GM18951 (cell line): ENCODE results near the gene DEPP1.
A peak's percentile ranks its signal among the peaks of the same experiment; 100 is the strongest.

Experiments
- POLR2A ChIP-seq: IDR thresholded peaks from 4 replicates; pipeline ENCODE4 v1.6.1; 2011; ENCODE audit warnings: mild to moderate bottlenecking; ENCODE audit not compliant: insufficient read length, insufficient read depth; ENCODE audit errors: extremely low read depth
- in situ Hi-C: fragments of 300-500 bp; cut with MboI; formaldehyde crosslinking; loops from one replicate; pipeline ENCODE4 v1.12.0; 2022; ENCODE audit warnings: low sequenced_read_pairs, mixed read lengths, inconsistent platforms; ENCODE audit not compliant: unreplicated experiment

DEPP1 gene

GRCh38 chr10:44956226-44956625 is 22.4 kb downstream of the DEPP1 start:
- in situ Hi-C loops = no loop called here
- TF ChIP-seq POLR2A = no peak

GRCh38 chr10:44955413-44956070 is 23.1 kb downstream of the DEPP1 start:
- in situ Hi-C loops = no loop called here
- TF ChIP-seq POLR2A = no peak

DNA sequence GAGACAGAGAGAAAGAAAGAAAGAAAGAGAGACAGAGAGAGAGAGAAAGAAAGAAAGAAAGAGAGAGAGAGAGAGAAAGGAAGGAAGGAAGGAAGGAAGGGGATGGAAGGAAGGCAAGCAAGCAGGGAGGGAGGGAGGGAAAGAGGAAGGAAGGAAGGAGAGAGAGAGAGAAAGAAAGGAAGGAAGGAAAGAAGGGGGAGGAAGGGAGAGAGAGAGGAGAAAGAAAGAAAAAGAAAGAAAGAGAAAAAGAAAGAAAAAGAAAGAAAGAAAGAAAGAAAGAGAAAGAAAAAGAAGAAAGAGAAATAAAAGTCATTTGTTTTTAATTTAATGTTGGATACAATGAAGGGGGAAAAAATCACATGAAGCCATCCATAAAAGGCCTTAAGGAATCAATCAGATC is 23.6 kb downstream of the DEPP1 start:
- TF ChIP-seq POLR2A = no peak
- in situ Hi-C loops = no loop called here

DNA sequence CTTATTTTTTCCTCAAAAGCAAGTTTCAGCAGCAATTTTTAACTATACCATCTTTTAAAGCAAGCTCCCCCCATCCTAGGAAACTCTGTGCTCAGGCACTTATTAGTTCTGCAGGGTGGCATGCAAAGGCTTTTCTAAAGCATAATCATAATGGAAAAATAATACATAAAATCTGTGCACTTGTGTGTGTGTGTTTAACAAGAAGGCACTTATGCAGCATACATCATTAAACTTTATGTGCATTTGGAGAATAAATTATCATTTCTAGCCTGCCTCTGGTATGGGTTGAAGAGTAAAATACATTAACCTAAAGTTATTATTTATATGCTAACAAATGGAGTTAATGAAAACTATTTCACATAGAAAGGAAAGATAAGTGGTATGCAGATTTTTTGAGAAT is 24.6 kb downstream of the DEPP1 start:
- in situ Hi-C loops = no loop called here
- no peak for TF ChIP-seq POLR2A

DNA sequence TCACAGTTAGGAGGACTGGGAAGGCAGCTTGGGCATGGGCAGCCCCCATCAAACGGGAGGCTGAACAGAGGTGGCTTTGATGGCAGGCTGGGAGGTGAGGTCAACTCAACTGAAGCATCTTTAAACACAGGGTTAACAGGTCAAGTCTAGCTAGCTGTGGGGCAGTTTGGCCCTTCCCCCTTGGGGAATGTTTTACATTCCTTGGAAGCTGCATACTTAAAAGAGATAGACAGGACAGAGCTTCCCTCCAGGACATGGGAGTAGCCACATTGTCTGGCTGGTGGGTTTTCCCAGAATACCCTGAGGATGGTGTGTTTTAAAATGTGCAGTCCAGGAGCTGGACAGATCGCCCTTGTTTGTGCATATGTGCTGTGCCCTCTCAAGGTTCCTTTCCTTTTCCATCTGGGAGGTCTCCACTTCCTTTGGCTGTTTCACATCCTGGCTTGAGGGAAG is 25.8 kb downstream of the DEPP1 start:
- in situ Hi-C loops = no loop called here

DNA sequence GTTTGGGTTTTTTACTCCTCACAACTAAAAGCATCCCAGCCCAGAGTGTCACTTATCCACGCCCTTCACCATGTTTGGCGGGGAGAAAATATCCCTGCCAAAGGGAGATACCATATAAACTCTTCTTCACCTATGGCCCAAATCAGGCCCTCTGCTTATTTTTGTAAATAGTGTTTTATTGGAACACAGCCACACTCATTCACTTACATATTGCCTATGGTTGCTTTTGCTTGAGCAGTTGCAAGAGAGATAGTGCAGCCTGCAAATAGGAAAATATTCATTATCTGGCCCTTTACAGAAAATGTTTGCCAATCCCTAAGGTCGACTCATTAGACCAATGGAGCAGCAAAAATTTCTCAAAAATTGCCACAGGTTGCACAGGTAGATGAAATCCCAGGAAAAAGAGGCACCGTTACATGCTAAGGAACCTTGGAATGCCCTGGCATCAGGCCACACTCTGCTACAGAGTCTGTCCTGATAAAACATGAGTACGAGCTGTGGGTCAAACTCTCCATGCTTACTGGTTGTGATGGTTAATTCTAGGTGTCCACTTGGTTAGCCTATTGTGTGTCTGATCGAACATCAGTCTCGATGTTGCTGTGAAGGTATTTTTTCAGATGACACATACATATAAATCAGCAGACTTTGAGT is 26.9 kb downstream of the DEPP1 start:
- in situ Hi-C loops = no loop called here
- no peak for TF ChIP-seq POLR2A

More for the DNA sequence above, 25.8 kb downstream of the DEPP1 start:
- TF ChIP-seq POLR2A = no peak

- peak; percentile 11 for TF ChIP-seq POLR2A
- in situ Hi-C loops = no loop called here
Measured at GRCh38 chr10:44950326-44951225, 28.0 kb downstream of the DEPP1 start.

- TF ChIP-seq POLR2A = no peak
- in situ Hi-C loops = no loop called here
Measured at GRCh38 chr10:44949915-44950314, 28.7 kb downstream of the DEPP1 start.

GRCh38 chr10:44949127-44949802 is 29.3 kb downstream of the DEPP1 start:
- in situ Hi-C loops = no loop called here
- TF ChIP-seq POLR2A = no peak

- in situ Hi-C loops = no loop called here
- TF ChIP-seq POLR2A = no peak
Measured at GRCh38 chr10:44948642-44949041, 30.0 kb downstream of the DEPP1 start.

- TF ChIP-seq POLR2A = no peak
- in situ Hi-C loops = no loop called here
Measured at GRCh38 chr10:44947371-44948152, 31.0 kb downstream of the DEPP1 start.

- in situ Hi-C loops = no loop called here
- TF ChIP-seq POLR2A = no peak
Measured at GRCh38 chr10:44946205-44946604, 32.4 kb downstream of the DEPP1 start.

GRCh38 chr10:44944354-44944753 is 34.3 kb downstream of the DEPP1 start:
- in situ Hi-C loops = no loop called here

More at GRCh38 chr10:44944354-44944753, 34.3 kb downstream of the DEPP1 start:
- TF ChIP-seq POLR2A = no peak
